ENCODE data around the gene PTPRE.

GRCh38 chr10:127989481-127990012 is 82.6 kb downstream of the PTPRE start:
- TF ChIP-seq CBX5 (IDR thresholded peaks at IDR 0.05; ENCODE audit: low read depth) (no peak), USF2 (IDR thresholded peaks at IDR 0.05; ENCODE audit: borderline replicate concordance, low read depth, low read length) (no peak), MTA3 (IDR thresholded peaks at IDR 0.05; ENCODE audit: borderline replicate concordance, low read length) (no peak), CTCF (IDR thresholded peaks at IDR 0.05 in 2 of 3, conservative IDR thresholded peaks at IDR 0.05 in 1 of 3; ENCODE audit: control insufficient read depth in 2 of 3, extremely low read depth in 1 of 3, insufficient read depth in 1 of 3, low read depth in 3 of 3, low read length in 3 of 3) (no peak), TBL1XR1 (IDR thresholded peaks at IDR 0.05; ENCODE audit: low read depth, low read length) (no peak), ZBTB11 (CRISPR knock-in tag; IDR thresholded peaks at IDR 0.05) (no peak), SREBF2 (IDR thresholded peaks at IDR 0.05; ENCODE audit: low read length) (no peak), POLR2AphosphoS2 (IDR thresholded peaks at IDR 0.05; ENCODE audit: low read depth, low read length) (no peak), WRNIP1 (IDR thresholded peaks at IDR 0.05; ENCODE audit: borderline replicate concordance, low read depth, low read length) (no peak), PRDM15 (CRISPR knock-in tag; IDR thresholded peaks at IDR 0.05) (no peak), RCOR1 (conservative IDR thresholded peaks at IDR 0.05; ENCODE audit: low read depth, low read length) (no peak), LARP7 (IDR thresholded peaks at IDR 0.05) (no peak), YY1 (IDR thresholded peaks at IDR 0.05; ENCODE audit: low read depth, low read length) (no peak)
